Fibroblast of the aortic adventitia (primary cell): Measurements from ENCODE around the gene SART3. TPM values are rescaled to one million over a fixed set of nuclear protein-coding genes. Genes with fewer than 3 reads are reported as not detected.

Source experiments
- DNase-seq: peaks from one replicate; pipeline ENCODE4 v3.0.0-alpha.2; 2010; ENCODE audit warnings: low read depth
- H3K4me3 ChIP-seq: 2 replicates; pipeline ENCODE4 v1.5.1; 2011; ENCODE audit warnings: low read depth, mild to moderate bottlenecking, control low read depth, low read length, moderate library complexity
- total RNA-seq: library from RNA; depleted of rRNA; stranded (reverse); fragments of >200 nt; gene quantifications from 2 replicates; pipeline ENCODE4 v1.2.3, GENCODE V29; 2012; ENCODE audit warnings: low replicate concordance
- TF ChIP-seq, protein P1 (sequence below): IDR thresholded peaks from 2 replicates; pipeline ENCODE4 v1.5.1; 2011; ENCODE audit warnings: mild to moderate bottlenecking, low read length, control low read depth, inconsistent platforms; ENCODE audit not compliant: insufficient read depth

SART3 gene
- total RNA-seq, 1 donor = 46.6 TPM

DNA sequence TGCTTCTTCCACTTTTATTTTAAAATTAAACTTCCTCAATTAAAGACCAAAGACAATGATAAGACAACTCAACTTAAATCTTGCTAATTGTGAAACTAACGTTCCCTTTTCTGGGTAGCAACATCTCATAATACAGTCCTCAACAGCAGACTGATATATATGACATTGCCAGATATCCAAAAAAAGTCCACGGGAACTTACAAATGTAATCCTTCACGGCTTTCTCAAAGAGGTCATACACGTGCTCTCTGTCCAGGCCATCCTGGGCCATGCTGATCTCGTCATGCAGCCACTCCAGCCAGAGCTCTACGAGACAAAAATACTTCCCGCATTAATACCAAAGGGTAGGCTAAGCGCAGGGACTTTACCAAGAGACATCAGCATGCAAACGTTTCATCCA is 13.3 kb downstream of the SART3 start:
- H3K4me3 ChIP-seq = no peak overlapping the region
- TF ChIP-seq, protein P1, sequence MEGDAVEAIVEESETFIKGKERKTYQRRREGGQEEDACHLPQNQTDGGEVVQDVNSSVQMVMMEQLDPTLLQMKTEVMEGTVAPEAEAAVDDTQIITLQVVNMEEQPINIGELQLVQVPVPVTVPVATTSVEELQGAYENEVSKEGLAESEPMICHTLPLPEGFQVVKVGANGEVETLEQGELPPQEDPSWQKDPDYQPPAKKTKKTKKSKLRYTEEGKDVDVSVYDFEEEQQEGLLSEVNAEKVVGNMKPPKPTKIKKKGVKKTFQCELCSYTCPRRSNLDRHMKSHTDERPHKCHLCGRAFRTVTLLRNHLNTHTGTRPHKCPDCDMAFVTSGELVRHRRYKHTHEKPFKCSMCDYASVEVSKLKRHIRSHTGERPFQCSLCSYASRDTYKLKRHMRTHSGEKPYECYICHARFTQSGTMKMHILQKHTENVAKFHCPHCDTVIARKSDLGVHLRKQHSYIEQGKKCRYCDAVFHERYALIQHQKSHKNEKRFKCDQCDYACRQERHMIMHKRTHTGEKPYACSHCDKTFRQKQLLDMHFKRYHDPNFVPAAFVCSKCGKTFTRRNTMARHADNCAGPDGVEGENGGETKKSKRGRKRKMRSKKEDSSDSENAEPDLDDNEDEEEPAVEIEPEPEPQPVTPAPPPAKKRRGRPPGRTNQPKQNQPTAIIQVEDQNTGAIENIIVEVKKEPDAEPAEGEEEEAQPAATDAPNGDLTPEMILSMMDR = no peak
- no peak for DNase-seq

DNA sequence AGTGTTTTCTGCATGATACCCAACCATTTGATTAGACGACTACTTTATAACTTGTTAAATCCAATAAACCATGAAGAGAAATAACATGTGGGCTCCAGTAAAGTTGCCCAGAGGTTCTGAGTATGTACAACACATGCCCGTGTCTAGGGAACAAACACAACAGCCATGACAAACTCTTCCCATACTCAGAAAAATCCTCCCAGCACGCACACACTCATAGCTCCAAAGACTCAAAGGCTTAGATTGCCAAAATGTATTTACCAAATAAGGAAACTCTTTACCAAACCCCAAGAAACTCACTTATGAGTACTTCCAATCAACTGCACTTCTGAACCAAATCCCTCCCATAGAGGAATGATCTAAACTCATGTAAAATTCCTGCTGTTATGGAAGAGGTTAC is 17.3 kb downstream of the SART3 start:
- no peak for DNase-seq
- TF ChIP-seq, protein P1 = no peak

DNA sequence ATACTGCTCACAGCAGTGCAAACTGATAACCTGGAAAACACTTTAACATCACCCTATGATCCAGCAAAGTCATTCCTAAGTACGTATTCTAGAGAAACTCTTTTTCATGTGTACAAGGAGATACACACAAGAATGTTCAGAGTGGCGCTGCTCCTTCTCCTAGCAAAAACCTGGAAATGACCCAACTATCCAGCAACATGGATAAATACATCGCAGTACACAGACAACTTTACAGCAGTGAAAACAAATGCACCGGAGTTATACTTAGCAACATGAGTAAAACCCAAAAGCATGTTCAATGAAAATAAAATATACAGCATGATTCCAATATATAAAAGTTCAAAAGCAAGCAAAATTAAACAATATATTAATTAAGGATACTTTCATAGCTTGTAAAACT is 18.7 kb downstream of the SART3 start:
- no peak for DNase-seq
- no peak overlapping the region for H3K4me3 ChIP-seq
- TF ChIP-seq, protein P1 = no peak

More for the DNA sequence above, 17.3 kb downstream of the SART3 start:
- no peak overlapping the region for H3K4me3 ChIP-seq

DNA sequence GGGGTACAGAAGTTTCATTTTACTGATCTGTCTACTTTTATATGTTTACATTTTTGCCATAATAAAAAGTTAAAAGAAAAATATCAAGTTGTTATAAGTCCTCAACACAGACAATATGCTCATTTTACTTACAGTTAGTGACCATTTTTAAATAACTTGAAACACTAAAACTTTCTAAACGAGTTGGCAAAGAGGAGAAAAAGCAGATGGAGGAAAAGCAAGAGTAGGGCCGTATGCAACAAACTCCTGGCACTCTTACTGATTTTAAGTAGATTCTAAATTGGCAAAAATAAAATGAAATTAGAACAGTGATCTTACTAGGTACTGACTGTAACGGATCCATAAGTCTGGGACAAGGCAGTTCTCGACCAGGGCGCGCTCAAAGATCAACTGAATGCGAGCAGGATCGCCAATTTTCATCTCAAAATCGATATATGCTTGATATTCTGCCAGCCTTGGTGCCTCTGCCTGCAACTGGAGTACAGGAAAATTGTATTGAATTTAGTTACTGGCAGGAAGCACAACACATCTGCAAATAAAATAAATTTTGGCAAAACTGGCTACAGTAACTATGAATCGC is 22.3 kb downstream of the SART3 start:
- TF ChIP-seq, protein P1 = no peak
- H3K4me3 ChIP-seq = no peak overlapping the region
- no peak for DNase-seq

DNA sequence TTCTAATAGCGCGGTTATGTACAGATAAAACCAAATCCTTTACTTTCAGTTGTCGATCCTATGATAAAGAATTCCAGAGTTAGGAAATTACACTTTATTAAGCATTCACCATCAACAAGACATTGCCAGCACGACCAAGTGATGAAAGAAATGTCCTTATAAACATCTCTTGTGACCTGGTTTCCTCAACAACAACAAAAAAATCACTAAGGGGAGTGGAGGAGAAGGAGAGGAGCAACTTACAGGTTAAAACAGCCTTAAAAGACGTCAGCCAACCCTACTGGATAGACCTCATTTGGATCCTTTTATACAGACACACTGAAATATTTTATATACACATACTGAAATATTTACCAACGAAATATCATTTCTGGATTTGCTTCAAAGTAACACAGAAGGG is 22.8 kb downstream of the SART3 start:
- H3K4me3 ChIP-seq = no peak overlapping the region
- DNase-seq = no peak
- TF ChIP-seq, protein P1 = no peak

DNA sequence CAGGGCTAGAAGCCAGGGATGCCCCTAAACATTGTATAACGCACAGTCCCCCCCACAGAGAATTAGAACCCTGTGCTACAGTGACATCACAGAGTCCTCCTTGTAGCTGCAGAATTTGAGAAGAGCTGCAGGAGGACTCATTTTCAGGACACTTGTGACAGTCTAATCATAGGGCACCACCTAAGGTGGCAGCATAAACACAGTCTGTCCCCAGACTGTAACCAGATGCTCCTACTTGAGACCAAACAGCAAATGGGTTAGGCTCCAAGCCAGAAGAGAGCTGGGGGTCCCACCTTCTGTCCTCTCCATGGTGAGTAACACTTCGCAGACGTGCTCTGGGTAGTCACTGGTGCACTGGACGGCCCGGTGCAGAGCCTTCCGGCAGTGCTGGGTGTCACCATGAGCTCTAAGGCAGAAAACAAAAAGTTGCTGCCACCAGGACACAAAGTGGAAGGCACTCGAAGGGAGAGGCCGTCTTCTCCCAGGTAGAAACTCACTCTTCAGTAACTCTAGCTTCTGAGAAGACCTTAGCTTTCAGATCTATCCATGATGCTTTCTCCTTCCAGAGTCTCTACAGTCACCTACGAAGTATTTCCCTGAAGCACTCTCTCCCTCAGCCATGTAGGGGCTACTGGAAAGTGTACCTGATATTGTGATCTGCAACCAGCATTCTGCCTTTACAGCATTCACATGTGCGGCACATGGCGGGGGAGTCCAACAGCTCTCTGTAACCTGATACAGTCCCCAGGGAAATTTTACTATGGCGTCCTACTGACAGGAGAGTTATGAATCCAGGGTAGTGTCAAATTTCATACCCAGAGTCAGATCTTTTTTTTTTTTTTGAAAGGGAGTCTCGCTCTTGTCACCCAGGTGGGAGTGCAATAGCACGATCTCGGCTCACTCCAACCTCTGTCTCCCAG is 28.8 kb downstream of the SART3 start:
- TF ChIP-seq, protein P1 = no peak
- H3K4me3 ChIP-seq = no peak overlapping the region
- no peak for DNase-seq
